Hepatocyte (in vitro differentiated cells): Measurements from ENCODE around the gene AMDHD1. TPM values are rescaled to one million over a fixed set of nuclear protein-coding genes. Genes with fewer than 3 reads are reported as not detected.

Experiments used
- DNase-seq: peaks from one replicate; pipeline ENCODE4 v3.0.0-alpha.2; 2016; ENCODE audit warnings: low spot score
- H2AFZ ChIP-seq: fragments of 200-600 bp; sonication (generic); 2 replicates; pipeline ENCODE4 v1.6.0; 2016; ENCODE audit warnings: antibody characterized with exemption, mild to moderate bottlenecking
- H3K27ac ChIP-seq: fragments of 200-600 bp; sonication (generic); 2 replicates; pipeline ENCODE4 v1.5.1; 2016; ENCODE audit warnings: mild to moderate bottlenecking
- H3K27me3 ChIP-seq: fragments of 200-600 bp; sonication (generic); 2 replicates; pipeline ENCODE4 v1.6.1; 2016
- H3K36me3 ChIP-seq: fragments of 200-600 bp; sonication (generic); replicated peaks from 2 replicates; pipeline ENCODE4 v1.5.1; 2016; ENCODE audit warnings: low read depth; ENCODE audit not compliant: insufficient read depth
- H3K4me1 ChIP-seq: fragments of 200-600 bp; sonication (generic); 2 replicates; pipeline ENCODE4 v1.5.1; 2016; ENCODE audit warnings: mild to moderate bottlenecking, moderate library complexity; ENCODE audit not compliant: insufficient read depth
- H3K4me2 ChIP-seq: fragments of 200-600 bp; sonication (generic); 2 replicates; pipeline ENCODE4 v1.6.0; 2016
- H3K4me3 ChIP-seq: fragments of 200-600 bp; sonication (generic); 2 replicates; pipeline ENCODE4 v1.5.1; 2016; ENCODE audit warnings: mild to moderate bottlenecking
- H3K79me2 ChIP-seq: fragments of 200-600 bp; sonication (generic); 2 replicates; pipeline ENCODE4 v1.6.0; 2017; ENCODE audit warnings: mild to moderate bottlenecking
- H3K9me2 ChIP-seq: fragments of 200-600 bp; sonication (generic); replicated peaks from 2 replicates; pipeline ENCODE4 v1.6.0; 2017; ENCODE audit warnings: mild to moderate bottlenecking; ENCODE audit not compliant: insufficient read depth
- H3K9me3 ChIP-seq: fragments of 200-600 bp; sonication (generic); 2 replicates; pipeline ENCODE4 v1.5.1; 2016; ENCODE audit warnings: low read depth, mild to moderate bottlenecking
- H4K20me1 ChIP-seq: fragments of 200-600 bp; sonication (generic); 2 replicates; pipeline ENCODE4 v1.6.0; 2016; ENCODE audit warnings: mild to moderate bottlenecking; ENCODE audit not compliant: insufficient read depth, poor library complexity, severe bottlenecking
- EZH2 ChIP-seq: fragments of 200-600 bp; sonication (generic); IDR thresholded peaks from 2 replicates; pipeline ENCODE4 v1.6.1; 2016; ENCODE audit warnings: antibody characterized with exemption, mild to moderate bottlenecking, borderline replicate concordance
- EZH2phosphoT487 ChIP-seq: fragments of 200-600 bp; sonication (generic); IDR thresholded peaks from one replicate; pipeline ENCODE4 v1.6.1; 2018; ENCODE audit warnings: antibody characterized with exemption, mild to moderate bottlenecking, low read depth, moderate library complexity; ENCODE audit not compliant: unreplicated experiment, severe bottlenecking
- WGBS: methylation state at CpG from one replicate; pipeline ENCODE4 v1.1.6; 2016; ENCODE audit warnings: low lambda C conversion rate; ENCODE audit errors: missing lambda C conversion rate; 5-methylcytosine and 5-hydroxymethylcytosine counted together
- polyA plus RNA-seq: library from polyadenylated mRNA; unstranded; fragments of >200 nt; fragmentation: Nextera tagmentation; extraction: Ambion mirVana; gene quantifications from 2 replicates; pipeline ENCODE4 v1.2.1, GENCODE V29; 2016
- total RNA-seq: library from RNA; depleted of rRNA; stranded (reverse); fragments of >200 nt; gene quantifications from 2 replicates; pipeline ENCODE4 v1.2.3, GENCODE V29; 2014
- TF ChIP-seq, protein P1 (sequence below): fragments of 200-600 bp; sonication (generic); IDR thresholded peaks from 2 replicates; pipeline ENCODE4 v1.5.1; 2016; ENCODE audit warnings: antibody characterized with exemption, mild to moderate bottlenecking; ENCODE audit not compliant: poor library complexity

AMDHD1 gene
- total and polyA plus RNA-seq, 2 experiments from 2014 or later = 3.0 to 3.5 TPM

DNA sequence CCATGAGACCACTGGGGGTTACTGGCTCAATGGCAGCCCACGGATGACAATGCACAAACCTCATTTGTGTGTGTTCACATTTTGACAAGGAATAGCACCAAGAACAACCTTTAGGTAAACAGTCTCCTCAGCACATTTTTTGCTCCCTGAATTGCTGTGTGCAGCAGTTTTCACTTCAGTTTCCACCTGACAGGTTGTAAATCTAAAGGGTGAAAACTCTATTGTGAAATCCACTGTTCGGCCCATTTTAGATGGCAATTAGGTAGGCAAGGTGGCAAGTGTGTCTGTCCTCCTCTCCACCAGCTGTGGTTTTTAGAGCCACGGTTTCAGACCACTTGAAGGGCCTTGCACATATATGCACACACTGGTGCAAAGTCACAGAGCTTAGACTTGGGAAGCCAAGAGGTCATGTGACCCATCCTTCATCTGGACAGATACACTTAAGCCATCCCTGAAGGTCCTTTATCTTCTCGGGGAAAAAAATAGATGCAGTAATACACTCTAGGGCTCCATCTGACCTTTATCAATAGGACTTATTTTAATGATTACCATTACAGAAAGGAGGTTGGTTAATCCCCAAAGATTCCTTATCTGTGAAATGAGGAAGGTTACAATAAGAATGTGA lies 29.8 kb downstream of the AMDHD1 start:
- Histone ChIP-seq H3K4me1 (peaks cover 13% of the 10 kb centered on the region), H3K27me3 (no peaks in the 10 kb centered on the region), H3K4me2 (no peak overlapping the region), H3K4me3 (no peak overlapping the region), H3K9me3 (no peaks in the 10 kb centered on the region), H4K20me1 (no peaks in the 10 kb centered on the region), H2AFZ (no peak overlapping the region), H3K36me3 (no peaks in the 10 kb centered on the region), H3K9me2 (no peaks in the 10 kb centered on the region), H3K79me2 (no peaks in the 10 kb centered on the region), H3K27ac (no peak overlapping the region)
- DNase-seq = peak; percentile 28
- TF ChIP-seq, protein P1, sequence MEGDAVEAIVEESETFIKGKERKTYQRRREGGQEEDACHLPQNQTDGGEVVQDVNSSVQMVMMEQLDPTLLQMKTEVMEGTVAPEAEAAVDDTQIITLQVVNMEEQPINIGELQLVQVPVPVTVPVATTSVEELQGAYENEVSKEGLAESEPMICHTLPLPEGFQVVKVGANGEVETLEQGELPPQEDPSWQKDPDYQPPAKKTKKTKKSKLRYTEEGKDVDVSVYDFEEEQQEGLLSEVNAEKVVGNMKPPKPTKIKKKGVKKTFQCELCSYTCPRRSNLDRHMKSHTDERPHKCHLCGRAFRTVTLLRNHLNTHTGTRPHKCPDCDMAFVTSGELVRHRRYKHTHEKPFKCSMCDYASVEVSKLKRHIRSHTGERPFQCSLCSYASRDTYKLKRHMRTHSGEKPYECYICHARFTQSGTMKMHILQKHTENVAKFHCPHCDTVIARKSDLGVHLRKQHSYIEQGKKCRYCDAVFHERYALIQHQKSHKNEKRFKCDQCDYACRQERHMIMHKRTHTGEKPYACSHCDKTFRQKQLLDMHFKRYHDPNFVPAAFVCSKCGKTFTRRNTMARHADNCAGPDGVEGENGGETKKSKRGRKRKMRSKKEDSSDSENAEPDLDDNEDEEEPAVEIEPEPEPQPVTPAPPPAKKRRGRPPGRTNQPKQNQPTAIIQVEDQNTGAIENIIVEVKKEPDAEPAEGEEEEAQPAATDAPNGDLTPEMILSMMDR = no peak
- TF ChIP-seq EZH2phosphoT487 = no peak
- no peak for TF ChIP-seq EZH2
- WGBS = 43% methylated on average over 4 of the region's 4 CpGs

- Histone ChIP-seq H3K4me2 (no peak overlapping the region), H4K20me1 (no peaks in the 10 kb centered on the region), H3K36me3 (no peaks in the 10 kb centered on the region), H2AFZ (no peak overlapping the region), H3K9me3 (no peaks in the 10 kb centered on the region), H3K79me2 (no peaks in the 10 kb centered on the region), H3K27ac (no peak overlapping the region), H3K27me3 (no peaks in the 10 kb centered on the region), H3K4me3 (no peak overlapping the region), H3K9me2 (no peaks in the 10 kb centered on the region), H3K4me1 (peaks cover 13% of the 10 kb centered on the region)
- TF ChIP-seq EZH2 (no peak), EZH2phosphoT487 (no peak)
- TF ChIP-seq, protein P1 = no peak
- WGBS = 56% methylated on average over 2 of the region's 2 CpGs
- no peak for DNase-seq
Measured at GRCh38 chr12:95974358-95974757, 31.2 kb downstream of the AMDHD1 start.

- Histone ChIP-seq H3K27me3 (no peaks in the 10 kb centered on the region), H4K20me1 (no peaks in the 10 kb centered on the region), H3K79me2 (no peaks in the 10 kb centered on the region), H3K36me3 (no peaks in the 10 kb centered on the region), H3K9me2 (no peaks in the 10 kb centered on the region), H3K27ac (no peak overlapping the region), H3K9me3 (no peaks in the 10 kb centered on the region), H2AFZ (no peak overlapping the region), H3K4me1 (peaks cover 13% of the 10 kb centered on the region), H3K4me3 (no peak overlapping the region), H3K4me2 (no peak overlapping the region)
- DNase-seq = no peak
- no peak for TF ChIP-seq EZH2
- no peak for TF ChIP-seq EZH2phosphoT487
- TF ChIP-seq, protein P1 = no peak
- 93% methylated on average over 4 of the region's 4 CpGs for WGBS
Measured at GRCh38 chr12:95975491-95975890, 32.4 kb downstream of the AMDHD1 start.

DNA sequence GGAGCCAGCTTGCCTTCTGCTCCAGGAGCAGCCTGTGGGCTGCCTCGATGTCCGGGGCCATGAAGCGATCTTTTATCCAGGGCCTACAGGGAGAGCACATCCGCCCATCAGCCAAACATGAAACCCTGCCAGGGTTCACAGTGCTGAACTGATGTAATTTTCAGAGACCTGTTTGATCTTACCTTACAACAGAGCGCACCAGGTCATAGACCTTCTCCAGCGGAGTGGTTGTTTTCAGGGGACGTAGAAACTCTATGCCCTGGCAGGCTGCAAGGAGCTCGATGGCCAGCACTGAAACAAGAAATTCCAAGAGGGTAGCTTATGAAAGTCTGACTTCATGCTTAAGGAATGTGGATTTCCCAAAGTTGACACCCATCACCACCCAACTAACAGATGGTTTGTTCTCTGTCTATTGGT lies 33.3 kb downstream of the AMDHD1 start:
- 88% methylated on average over 8 of the region's 8 CpGs for WGBS

More for the DNA sequence above, 33.3 kb downstream of the AMDHD1 start:
- H3K4me1 ChIP-seq = peaks cover 13% of the 10 kb centered on the region
- H3K4me2 ChIP-seq = no peak overlapping the region
- no peaks in the 10 kb centered on the region for H3K79me2 ChIP-seq
- H3K4me3 ChIP-seq = no peak overlapping the region
- no peak overlapping the region for H3K27ac ChIP-seq
- no peaks in the 10 kb centered on the region for H3K9me2 ChIP-seq
- no peak overlapping the region for H2AFZ ChIP-seq
- H3K9me3 ChIP-seq = no peaks in the 10 kb centered on the region
- no peaks in the 10 kb centered on the region for H3K36me3 ChIP-seq
- no peaks in the 10 kb centered on the region for H3K27me3 ChIP-seq
- no peaks in the 10 kb centered on the region for H4K20me1 ChIP-seq
- TF ChIP-seq EZH2phosphoT487 (no peak), EZH2 (no peak)
- TF ChIP-seq, protein P1 = no peak
- DNase-seq = no peak
